Pancreas (tissue), 10 donors: ENCODE measurements around the gene CTSH. TPM values are rescaled to one million over a fixed set of nuclear protein-coding genes. Genes with fewer than 3 reads are reported as not detected.

Source experiments
- ATAC-seq, 4 donors: fragments of 200-7000 bp; cut with Tn5 transposase; one replicate each; pipeline versions ENCODE4 v1.8.0 to v1.9.1; 2020; ENCODE audit warnings: mild to moderate bottlenecking in 4 of 4, moderate library complexity in 4 of 4
- DNase-seq, 6 donors: peaks; one replicate each; pipeline ENCODE4 v3.0.0-alpha.2; 2020
- FAIRE-seq: peaks from 2 replicates; lab custom pipeline; 2012; peaks lifted over from hg19 to GRCh38; lab: Jason Lieb, UNC
- H3K27ac ChIP-seq, 4 donors: fragments of 200-600 bp; sonication (generic); 1 replicate in 3 of 4; 2 replicates in 1 of 4; pipeline versions ENCODE4 v1.5.0 to v1.8.0; 2020
- H3K27me3 ChIP-seq, 4 donors: fragments of 200-600 bp; one replicate each; pipeline ENCODE4 v1.8.0; 2021
- H3K36me3 ChIP-seq, 3 donors: fragments of 200-600 bp; sonication (generic) in 1 of 3; one replicate each; pipeline versions ENCODE4 v1.5.0 to v1.8.0; 2020 to 2021
- H3K4me1 ChIP-seq, 3 donors: fragments of 200-600 bp; one replicate each; pipeline ENCODE4 v1.8.0; 2021
- H3K4me3 ChIP-seq, 4 donors: fragments of 200-600 bp; sonication (generic) in 2 of 4; one replicate each; pipeline versions ENCODE4 v1.5.0 to v1.8.0; 2020 to 2021
- H3K9me3 ChIP-seq, 4 donors: fragments of 200-600 bp; one replicate each; pipeline ENCODE4 v1.8.0; 2021
- WGBS, 2 donors: extraction: QIAGEN DNeasy Blood & Tissue Kit; methylation state at CpG; one replicate each; pipeline ENCODE4 v1.1.7; 2013; 5-methylcytosine and 5-hydroxymethylcytosine counted together
- intact Hi-C, 3 donors: fragments of 100-400 bp; cut with DNase I; formaldehyde crosslinking; loops; one replicate each; pipeline versions ENCODE4 v1.11.1 to v1.14.2; 2022
- polyA plus RNA-seq, 2 donors: library from polyadenylated mRNA; stranded (reverse); fragments of 200-250 nt; gene quantifications; one replicate each; pipeline ENCODE4 v1.2.3, GENCODE V29; 2013
- total RNA-seq, 6 donors: library from RNA; stranded (reverse); fragmentation: NEBNext Ultra II Directional in 4 of 6; extraction: Animal tissue kit (Norgen Biotek cat#: 25700) in 4 of 6; gene quantifications; one replicate each; pipeline versions ENCODE4 v1.2.1 to v1.2.4, GENCODE V29; 2021 to 2023
- TF ChIP-seq, protein P1 (sequence below), 4 donors: fragments of 200-600 bp; sonication (generic) in 3 of 4; IDR thresholded peaks; one replicate each; pipeline versions ENCODE4 v1.5.0 to v1.8.0; 2021; ENCODE audit warnings: antibody characterized with exemption in 4 of 4
- donor health status: healthy with polysubstance abuse.
- donor health status: DM: no; HTN: no; CAD: no; lungs with moderate emphysema.
- donor health status: DM: no; HTN: no; CAD: no.
- donor health status: control.
- donor health status: control.
- donor health status: Bipolar disorder and iron deficiency.
- donor health status: DM: yes; HTN: yes; CAD: no.
- donor health status: DM: no; HTN: no; CAD: no.
- donor health status: DM: no; HTN: no; CAD: no.
- donor health status: DM: yes; HTN: yes; CAD: no.

Gene CTSH
- total and polyA plus RNA-seq, 8 donors: 24.3 to 196 (median 77.0) TPM

DNA sequence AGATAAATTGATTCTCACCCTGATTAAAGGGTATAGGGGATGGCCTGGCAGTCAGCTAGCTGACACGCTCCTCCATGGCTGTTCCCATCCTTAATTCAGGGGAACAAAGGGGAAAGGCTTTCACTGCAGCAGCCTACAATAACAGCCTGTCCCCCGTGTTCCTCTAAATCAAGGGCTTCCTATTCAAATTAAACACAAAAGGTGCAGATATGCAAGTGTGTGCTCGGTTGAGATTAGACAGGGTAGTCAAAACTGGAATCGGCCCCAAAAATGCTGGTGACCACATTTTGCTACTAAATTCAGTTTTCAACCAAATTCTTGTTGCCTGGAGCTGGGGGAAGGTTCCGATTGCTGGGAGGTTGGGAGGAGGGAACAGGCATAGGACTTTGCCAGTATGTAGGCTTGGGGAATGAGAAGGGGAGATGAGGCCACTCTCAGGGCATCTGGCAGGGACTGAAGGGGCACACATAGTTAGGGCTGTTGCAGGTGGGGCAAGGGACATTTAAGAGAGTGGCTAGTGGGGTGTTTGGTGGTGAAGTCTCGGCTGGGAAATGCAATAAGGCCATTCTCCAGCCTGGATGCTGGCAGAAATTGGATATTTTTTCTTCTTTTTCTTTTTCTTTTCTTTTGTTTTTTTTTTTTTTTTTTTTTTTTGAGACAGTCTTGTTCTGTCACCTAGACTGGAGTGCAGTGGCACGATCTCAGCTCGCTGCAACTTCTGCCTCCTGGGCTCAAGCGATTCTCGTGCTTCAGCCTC lies 32.9 kb upstream of the CTSH start:
- WGBS, 2 donors: 84 to 93% methylated on average over 10 of the region's 10 CpGs
- DNase-seq (no peak), FAIRE-seq (no peak), ATAC-seq (no peak)
- Histone ChIP-seq H3K4me1 (no peaks in the 10 kb centered on the region), H3K27ac (no peak overlapping the region), H3K4me3 (no peak overlapping the region), H3K9me3 (no peaks in the 10 kb centered on the region), H3K36me3 (no peaks in the 10 kb centered on the region), H3K27me3 (no peaks in the 10 kb centered on the region)
- TF ChIP-seq, protein P1, sequence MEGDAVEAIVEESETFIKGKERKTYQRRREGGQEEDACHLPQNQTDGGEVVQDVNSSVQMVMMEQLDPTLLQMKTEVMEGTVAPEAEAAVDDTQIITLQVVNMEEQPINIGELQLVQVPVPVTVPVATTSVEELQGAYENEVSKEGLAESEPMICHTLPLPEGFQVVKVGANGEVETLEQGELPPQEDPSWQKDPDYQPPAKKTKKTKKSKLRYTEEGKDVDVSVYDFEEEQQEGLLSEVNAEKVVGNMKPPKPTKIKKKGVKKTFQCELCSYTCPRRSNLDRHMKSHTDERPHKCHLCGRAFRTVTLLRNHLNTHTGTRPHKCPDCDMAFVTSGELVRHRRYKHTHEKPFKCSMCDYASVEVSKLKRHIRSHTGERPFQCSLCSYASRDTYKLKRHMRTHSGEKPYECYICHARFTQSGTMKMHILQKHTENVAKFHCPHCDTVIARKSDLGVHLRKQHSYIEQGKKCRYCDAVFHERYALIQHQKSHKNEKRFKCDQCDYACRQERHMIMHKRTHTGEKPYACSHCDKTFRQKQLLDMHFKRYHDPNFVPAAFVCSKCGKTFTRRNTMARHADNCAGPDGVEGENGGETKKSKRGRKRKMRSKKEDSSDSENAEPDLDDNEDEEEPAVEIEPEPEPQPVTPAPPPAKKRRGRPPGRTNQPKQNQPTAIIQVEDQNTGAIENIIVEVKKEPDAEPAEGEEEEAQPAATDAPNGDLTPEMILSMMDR (IDR thresholded peaks at IDR 0.05): no peak
- intact Hi-C loops: loop anchor here in 1 of 3 donors (5.0 kb wide), 1 partner anchor 65 kb away; no protein-coding TSS in a partner anchor

DNA sequence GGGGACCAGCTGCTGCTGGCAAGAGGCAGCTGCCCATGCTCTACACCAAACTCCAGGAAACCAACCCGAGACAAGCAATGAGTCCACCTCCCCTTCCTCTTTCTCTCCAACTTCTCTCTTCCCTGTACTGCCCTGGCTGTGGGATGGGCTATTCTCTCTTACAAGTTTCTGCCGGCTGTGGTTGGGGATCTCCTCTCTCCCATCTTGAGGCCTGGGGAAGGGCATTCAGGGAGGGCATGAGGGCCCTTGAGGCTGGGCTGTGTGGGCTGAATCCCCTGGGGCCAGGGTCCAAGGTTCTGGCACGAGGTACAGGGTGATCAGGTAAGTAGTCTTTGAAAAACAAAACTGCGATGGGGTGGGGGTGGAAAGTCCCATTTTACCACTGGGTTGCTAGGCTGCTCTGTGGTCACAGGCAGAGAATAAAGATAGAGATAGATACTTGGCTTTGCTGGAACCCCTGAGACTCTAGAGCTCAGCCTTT lies 32.3 kb upstream of the CTSH start:
- WGBS, 2 donors: 62 to 85% methylated on average over 4 of the region's 4 CpGs
- Histone ChIP-seq H3K4me1 (no peaks in the 10 kb centered on the region), H3K27me3 (no peaks in the 10 kb centered on the region), H3K36me3 (no peaks in the 10 kb centered on the region), H3K9me3 (no peaks in the 10 kb centered on the region), H3K27ac (peak overlapping the region in 1 of 4 donors; percentile 46), H3K4me3 (no peak overlapping the region)
- TF ChIP-seq, protein P1 (IDR thresholded peaks at IDR 0.05): no peak
- peak in 1 of 6 donors; percentile 40 for DNase-seq
- no peak for FAIRE-seq
- peak in 2 of 4 donors; percentile 38 to 57 for ATAC-seq
- intact Hi-C loops: loop anchor here in 1 of 3 donors (5.0 kb wide), 1 partner anchor 65 kb away; no protein-coding TSS in a partner anchor

DNA sequence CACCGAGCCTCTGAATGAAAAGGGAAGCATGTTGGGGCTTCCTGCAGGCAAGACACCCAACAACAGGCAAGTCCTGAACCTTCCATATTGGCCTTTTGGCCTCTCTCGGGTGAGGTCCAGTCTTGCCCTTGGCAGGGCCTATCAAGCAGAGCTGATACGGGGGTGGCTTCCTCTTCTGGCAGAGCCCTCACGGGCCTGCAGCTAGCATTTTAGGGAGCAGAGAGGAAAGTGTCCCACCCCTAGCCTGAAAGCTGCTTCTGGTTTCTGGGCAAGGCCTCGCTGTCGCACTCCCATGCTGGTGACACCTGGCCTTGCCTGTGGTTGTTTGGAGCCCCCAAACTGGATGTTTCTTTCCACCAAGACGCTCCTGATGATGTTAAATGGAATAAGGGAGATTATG lies 31.8 kb upstream of the CTSH start:
- FAIRE-seq: no peak
- 88 to 90% methylated on average over 7 of the region's 7 CpGs for WGBS, 2 donors
- DNase-seq: no peak
- Histone ChIP-seq H3K4me1 (no peaks in the 10 kb centered on the region), H3K27me3 (no peaks in the 10 kb centered on the region), H3K9me3 (no peaks in the 10 kb centered on the region), H3K4me3 (no peak overlapping the region), H3K27ac (peak overlapping the region in 1 of 4 donors; percentile 46), H3K36me3 (no peaks in the 10 kb centered on the region)
- TF ChIP-seq, protein P1 (IDR thresholded peaks at IDR 0.05): no peak
- intact Hi-C loops: loop anchor here in 1 of 3 donors (5.0 kb wide), 1 partner anchor 64 kb away; no protein-coding TSS in a partner anchor
- ATAC-seq: peak in 1 of 4 donors; percentile 6

DNA sequence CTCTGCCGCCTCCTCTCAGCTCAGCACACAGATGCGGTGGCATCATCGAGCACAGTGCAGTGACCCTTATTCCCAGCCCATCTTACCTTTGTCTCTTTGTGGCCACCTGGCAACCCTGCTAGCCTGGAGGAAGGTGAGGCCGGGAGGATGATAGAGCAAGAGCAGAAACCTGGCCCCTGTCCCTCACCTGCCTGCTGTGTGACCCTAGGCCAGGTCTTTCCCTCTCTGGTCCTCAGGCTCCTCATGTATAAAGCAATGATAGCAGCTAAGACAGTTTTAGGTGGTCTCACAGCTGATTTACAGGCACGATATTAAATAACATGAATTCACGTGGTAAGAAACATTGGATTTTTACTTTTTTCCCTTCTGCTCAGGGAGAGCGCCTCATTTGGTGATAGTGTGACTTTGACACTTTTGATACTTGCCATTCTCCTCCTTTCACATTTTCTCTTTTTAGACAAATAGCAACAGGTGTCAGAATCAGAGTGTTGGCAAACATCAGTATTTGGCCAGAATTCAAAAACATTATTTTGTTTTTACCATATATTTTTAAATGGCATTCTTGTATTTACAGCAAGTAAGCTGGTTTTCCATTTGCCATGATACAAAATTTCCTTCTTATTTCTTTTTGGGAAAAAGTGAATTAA lies 29.5 kb upstream of the CTSH start:
- TF ChIP-seq, protein P1 (IDR thresholded peaks at IDR 0.05): no peak
- H3K27me3 ChIP-seq: no peaks in the 10 kb centered on the region
- DNase-seq (no peak), FAIRE-seq (no peak), ATAC-seq (no peak)
- H3K9me3 ChIP-seq: no peaks in the 10 kb centered on the region
- intact Hi-C loops: no loop called here
- H3K4me3 ChIP-seq: no peak overlapping the region
- H3K36me3 ChIP-seq: no peaks in the 10 kb centered on the region
- peaks cover 0 to 7% (median 7%) of the 10 kb centered on the region in 3 donors for H3K4me1 ChIP-seq
- no peak overlapping the region for H3K27ac ChIP-seq
- 92 to 94% methylated on average over 7 of the region's 7 CpGs for WGBS, 2 donors
